DOHH2 (cell line): ENCODE data around the gene RIT2.

Source experiments
- CTCF ChIP-seq: fragments of 200-600 bp; sonication (generic); IDR thresholded peaks from one replicate; pipeline ENCODE4 v1.5.1; 2014; ENCODE audit warnings: antibody characterized with exemption, mild to moderate bottlenecking, low read depth, low read length; ENCODE audit not compliant: poor library complexity, severe bottlenecking
- EZH2phosphoT487 ChIP-seq: fragments of 200-600 bp; sonication (generic); IDR thresholded peaks from 2 replicates; pipeline ENCODE4 v1.6.1; 2017; ENCODE audit warnings: borderline replicate concordance, mild to moderate bottlenecking, antibody characterized with exemption, low read length, moderate library complexity, mixed read lengths

- no peak for TF ChIP-seq EZH2phosphoT487
- no peak for TF ChIP-seq CTCF
These were observed 313.8 kb downstream of the RIT2 start for GRCh38 chr18:42801706-42802105.
